OCI-LY7 (cell line): ENCODE data around the gene ALOXE3.

Experiments used
- EZH2phosphoT487 ChIP-seq: fragments of 200-600 bp; sonication (generic); IDR thresholded peaks from 2 replicates; pipeline ENCODE4 v1.6.1; 2018; ENCODE audit warnings: low read depth, borderline replicate concordance, mild to moderate bottlenecking, mixed run types, antibody characterized with exemption, low read length, moderate library complexity, mixed read lengths
- TF ChIP-seq, protein P1 (sequence below): fragments of 200-600 bp; sonication (generic); conservative IDR thresholded peaks from 2 replicates; pipeline ENCODE4 v1.5.1; 2014; ENCODE audit warnings: mild to moderate bottlenecking, antibody characterized with exemption, low read length, moderate library complexity, mixed read lengths

GRCh38 chr17:8096541-8096940 is 21.8 kb downstream of the ALOXE3 start:
- TF ChIP-seq, protein P1, sequence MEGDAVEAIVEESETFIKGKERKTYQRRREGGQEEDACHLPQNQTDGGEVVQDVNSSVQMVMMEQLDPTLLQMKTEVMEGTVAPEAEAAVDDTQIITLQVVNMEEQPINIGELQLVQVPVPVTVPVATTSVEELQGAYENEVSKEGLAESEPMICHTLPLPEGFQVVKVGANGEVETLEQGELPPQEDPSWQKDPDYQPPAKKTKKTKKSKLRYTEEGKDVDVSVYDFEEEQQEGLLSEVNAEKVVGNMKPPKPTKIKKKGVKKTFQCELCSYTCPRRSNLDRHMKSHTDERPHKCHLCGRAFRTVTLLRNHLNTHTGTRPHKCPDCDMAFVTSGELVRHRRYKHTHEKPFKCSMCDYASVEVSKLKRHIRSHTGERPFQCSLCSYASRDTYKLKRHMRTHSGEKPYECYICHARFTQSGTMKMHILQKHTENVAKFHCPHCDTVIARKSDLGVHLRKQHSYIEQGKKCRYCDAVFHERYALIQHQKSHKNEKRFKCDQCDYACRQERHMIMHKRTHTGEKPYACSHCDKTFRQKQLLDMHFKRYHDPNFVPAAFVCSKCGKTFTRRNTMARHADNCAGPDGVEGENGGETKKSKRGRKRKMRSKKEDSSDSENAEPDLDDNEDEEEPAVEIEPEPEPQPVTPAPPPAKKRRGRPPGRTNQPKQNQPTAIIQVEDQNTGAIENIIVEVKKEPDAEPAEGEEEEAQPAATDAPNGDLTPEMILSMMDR = no peak
- no peak for TF ChIP-seq EZH2phosphoT487
